Measurements from ENCODE around the gene LOX.

Gene LOX

DNA sequence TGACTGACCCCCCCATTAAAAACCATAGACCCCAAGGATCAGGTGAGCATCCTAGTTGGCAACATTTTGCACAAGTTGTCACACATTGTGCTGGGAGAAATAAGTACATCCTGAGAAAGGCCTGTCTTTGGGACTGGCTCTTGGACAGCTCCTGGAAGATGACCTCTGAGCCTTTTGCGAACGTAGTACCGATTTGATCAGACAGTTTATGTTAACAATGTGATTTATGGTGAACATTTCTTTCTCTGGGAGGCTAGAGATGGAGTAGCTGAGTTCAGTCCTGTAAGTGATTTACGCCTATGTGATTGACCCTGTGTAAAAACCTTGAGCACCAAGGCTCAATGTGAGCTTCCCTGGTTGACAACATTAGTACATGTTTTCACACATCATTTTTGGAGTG, 41.7 kb downstream of the LOX start:
- TF ChIP-seq CTCF (IDR thresholded peaks at IDR 0.05; ENCODE audit: low read length, missing control alignments), result no peak
- no peak for DNase-seq (ENCODE audit: low read depth)
- H3K4me3 ChIP-seq (replicated peaks; ENCODE audit: low read depth, low read length), result no peak overlapping the region

DNA sequence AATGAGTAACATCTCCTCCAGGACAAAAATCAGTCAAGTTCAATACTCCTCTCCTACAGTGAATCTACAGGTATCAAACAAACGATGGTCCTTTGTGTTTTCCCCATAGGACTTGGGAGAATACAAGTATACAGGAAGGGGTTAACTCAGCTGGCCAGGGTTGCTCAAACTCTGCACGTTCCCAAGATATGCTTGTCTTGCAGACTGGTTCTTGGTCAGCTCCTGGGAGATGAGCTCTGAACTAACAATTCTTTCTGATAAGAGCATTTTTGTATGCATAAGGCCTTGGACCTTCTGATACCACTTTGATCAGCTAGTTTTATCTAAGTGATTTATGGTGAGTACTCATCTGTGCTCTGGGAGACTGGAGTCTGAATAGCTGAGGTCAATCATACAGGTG, 42.1 kb downstream of the LOX start:
- H3K4me3 ChIP-seq (replicated peaks; ENCODE audit: low read depth, low read length), result no peak overlapping the region
- TF ChIP-seq CTCF (IDR thresholded peaks at IDR 0.05; ENCODE audit: low read length, missing control alignments), result no peak
- no peak for DNase-seq (ENCODE audit: low read depth)

DNA sequence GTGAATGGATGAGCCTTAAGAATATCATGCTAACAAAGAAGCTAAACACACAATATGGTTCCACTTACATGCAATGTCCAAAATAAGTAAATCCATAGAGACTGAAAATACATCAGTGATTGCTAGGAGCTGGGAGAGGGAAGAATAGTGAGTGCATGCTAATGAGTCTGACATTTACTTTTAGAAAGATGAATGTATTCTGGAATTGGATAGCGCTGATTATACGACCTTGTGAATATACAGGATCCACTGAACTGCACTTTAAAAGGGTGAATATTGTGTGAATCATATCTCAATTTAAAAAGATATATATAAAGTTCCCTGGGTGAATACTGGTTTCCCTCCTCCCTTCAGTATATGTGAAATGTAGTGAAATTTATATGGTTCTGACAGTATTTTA, 46.2 kb downstream of the LOX start:
- DNase-seq (ENCODE audit: low read depth), result no peak
- no peak for TF ChIP-seq CTCF (IDR thresholded peaks at IDR 0.05; ENCODE audit: low read length, missing control alignments)
- H3K4me3 ChIP-seq (replicated peaks; ENCODE audit: low read depth, low read length), result no peak overlapping the region

GRCh38 chr5:122030251-122030650, 47.8 kb downstream of the LOX start:
- peak; percentile 23 for DNase-seq (ENCODE audit: low read depth)
- peak; percentile 13 for TF ChIP-seq CTCF (IDR thresholded peaks at IDR 0.05; ENCODE audit: low read length, missing control alignments)
- no peak overlapping the region for H3K4me3 ChIP-seq (replicated peaks; ENCODE audit: low read depth, low read length)

- TF ChIP-seq CTCF (IDR thresholded peaks at IDR 0.05; ENCODE audit: low read length, missing control alignments), result no peak
- no peak overlapping the region for H3K4me3 ChIP-seq (replicated peaks; ENCODE audit: low read depth, low read length)
- no peak for DNase-seq (ENCODE audit: low read depth)
These were observed 48.2 kb downstream of the LOX start for GRCh38 chr5:122029818-122030217.

GRCh38 chr5:122022966-122023365, 55.1 kb downstream of the LOX start:
- no peak overlapping the region for H3K4me3 ChIP-seq (replicated peaks; ENCODE audit: low read depth, low read length)
- TF ChIP-seq CTCF (IDR thresholded peaks at IDR 0.05; ENCODE audit: low read length, missing control alignments), result no peak
- DNase-seq (ENCODE audit: low read depth), result no peak

DNA sequence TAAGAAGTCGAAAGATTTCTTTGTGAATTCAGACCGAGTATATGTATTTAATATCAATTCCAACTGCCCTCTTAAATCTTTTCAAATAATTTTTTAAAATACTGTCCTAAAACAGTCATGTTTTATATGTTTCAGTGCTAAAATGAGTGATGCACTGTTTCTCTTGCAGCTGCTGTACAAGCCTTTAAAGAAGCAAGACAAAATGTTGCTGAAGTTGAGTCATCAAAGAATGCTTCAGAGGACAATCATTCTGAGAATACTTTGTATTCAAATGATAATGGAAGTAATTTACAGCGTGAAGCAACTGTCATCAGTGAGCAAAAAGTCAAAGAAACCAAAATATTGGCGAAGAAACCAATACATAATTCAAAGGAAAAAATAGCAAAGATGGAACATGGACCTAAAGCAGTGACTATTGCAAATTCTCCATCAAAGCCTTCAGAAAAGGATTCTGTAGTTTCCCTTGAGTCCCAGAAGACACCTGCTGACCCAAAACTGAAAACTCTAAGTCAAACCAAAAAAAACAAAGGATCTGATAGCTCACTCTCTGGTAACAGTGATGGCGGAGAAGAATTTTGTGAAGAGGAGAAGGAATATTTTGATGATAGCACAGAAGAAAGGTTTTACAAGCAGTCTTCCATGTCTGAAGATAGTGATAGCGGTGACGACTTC, 58.0 kb downstream of the LOX start:
- DNase-seq (ENCODE audit: low read depth), result peak; percentile 7
- no peak overlapping the region for H3K4me3 ChIP-seq (replicated peaks; ENCODE audit: low read depth, low read length)
- TF ChIP-seq CTCF (IDR thresholded peaks at IDR 0.05; ENCODE audit: low read length, missing control alignments), result no peak
